Measurements from ENCODE around the gene CNGA3.

DNA sequence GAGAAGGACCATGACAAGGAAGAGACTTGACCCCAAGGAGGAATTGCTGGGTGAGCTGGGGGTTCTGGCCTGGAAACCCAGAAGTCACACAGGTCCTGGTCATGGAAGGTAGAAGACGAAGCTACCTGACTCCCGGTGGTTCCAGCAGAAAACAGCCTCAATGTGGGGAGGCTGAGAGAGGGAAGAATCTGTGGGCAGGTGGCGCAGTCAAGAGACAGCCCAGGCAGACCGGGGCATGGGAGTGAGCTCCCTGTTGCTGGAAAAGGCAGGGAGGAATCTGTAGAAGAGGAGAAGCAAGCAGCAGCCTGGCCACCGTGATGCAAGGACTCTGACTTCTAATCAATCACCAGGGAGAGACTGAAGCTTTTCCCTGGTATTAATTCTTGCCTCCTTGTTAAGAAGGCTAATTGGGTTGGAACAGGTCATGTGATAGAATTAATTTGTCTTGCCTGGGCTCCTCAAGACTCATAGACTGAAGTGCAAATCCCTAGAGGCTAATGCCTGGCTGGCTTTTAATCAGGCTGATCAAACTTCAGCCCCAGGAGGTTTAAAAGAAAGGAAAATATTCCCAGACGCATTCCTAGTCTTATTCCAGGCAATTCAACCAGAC, 30.1 kb downstream of the CNGA3 start:
- TF ChIP-seq, protein P1, sequence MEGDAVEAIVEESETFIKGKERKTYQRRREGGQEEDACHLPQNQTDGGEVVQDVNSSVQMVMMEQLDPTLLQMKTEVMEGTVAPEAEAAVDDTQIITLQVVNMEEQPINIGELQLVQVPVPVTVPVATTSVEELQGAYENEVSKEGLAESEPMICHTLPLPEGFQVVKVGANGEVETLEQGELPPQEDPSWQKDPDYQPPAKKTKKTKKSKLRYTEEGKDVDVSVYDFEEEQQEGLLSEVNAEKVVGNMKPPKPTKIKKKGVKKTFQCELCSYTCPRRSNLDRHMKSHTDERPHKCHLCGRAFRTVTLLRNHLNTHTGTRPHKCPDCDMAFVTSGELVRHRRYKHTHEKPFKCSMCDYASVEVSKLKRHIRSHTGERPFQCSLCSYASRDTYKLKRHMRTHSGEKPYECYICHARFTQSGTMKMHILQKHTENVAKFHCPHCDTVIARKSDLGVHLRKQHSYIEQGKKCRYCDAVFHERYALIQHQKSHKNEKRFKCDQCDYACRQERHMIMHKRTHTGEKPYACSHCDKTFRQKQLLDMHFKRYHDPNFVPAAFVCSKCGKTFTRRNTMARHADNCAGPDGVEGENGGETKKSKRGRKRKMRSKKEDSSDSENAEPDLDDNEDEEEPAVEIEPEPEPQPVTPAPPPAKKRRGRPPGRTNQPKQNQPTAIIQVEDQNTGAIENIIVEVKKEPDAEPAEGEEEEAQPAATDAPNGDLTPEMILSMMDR (conservative IDR thresholded peaks at IDR 0.05 in 1 of 2, IDR thresholded peaks at IDR 0.05 in 1 of 2; ENCODE audit: low read depth in 1 of 2, low read length in 2 of 2): no peak
- no peak for TF ChIP-seq EZH2 (IDR thresholded peaks at IDR 0.05; ENCODE audit: low read length, missing control alignments)

Measured in fibroblast of lung (primary cell).